B cell (primary cell): ENCODE results near the gene ZDHHC11. TPM values are rescaled to one million over a fixed set of nuclear protein-coding genes. Genes with fewer than 3 reads are reported as not detected.

Experiments used
- ATAC-seq: fragments of 200-7000 bp; cut with Tn5 transposase; one replicate; pipeline ENCODE4 v1.10.0; 2021; ENCODE audit warnings: low read depth, mild to moderate bottlenecking, moderate number of reproducible peaks, moderate library complexity
- CTCF ChIA-PET: fragments of 350-600 bp; sonication (Branson Sonifier 250); formaldehyde crosslinking; loops from one replicate; lab custom pipeline; 2021; ENCODE audit warnings: antibody characterized with exemption, inconsistent platforms; lab: Charles Lee
- POLR2A ChIA-PET: fragments of 350-600 bp; sonication (Branson Sonifier 250); formaldehyde crosslinking; loops from one replicate; lab custom pipeline; 2021; ENCODE audit warnings: antibody characterized with exemption; lab: Charles Lee
- DNase-seq: peaks from one replicate; pipeline ENCODE4 v3.0.0; 2013
- H2AFZ ChIP-seq: 2 replicates; pipeline ENCODE4 v1.6.1; 2012; ENCODE audit warnings: mild to moderate bottlenecking, low read depth, low read length; ENCODE audit not compliant: insufficient read depth, poor library complexity, severe bottlenecking
- H3K27ac ChIP-seq, 2 donors: 1 replicate in 1 of 2; 2 replicates in 1 of 2; pipeline ENCODE4 v1.5.1; 2012 to 2013; ENCODE audit warnings: low read length in 2 of 2, mild to moderate bottlenecking in 2 of 2, moderate library complexity in 1 of 2
- H3K27me3 ChIP-seq, 4 experiments: fragments of 200-600 bp in 1 of 4; sonication (generic) in 1 of 4; replicated peaks in 1 of 4; 1 replicate in 2 of 4; 2 replicates in 2 of 4; pipeline versions ENCODE4 v1.6.1 to v1.7.0; 2013 to 2016; ENCODE audit warnings: low read length in 3 of 4, mild to moderate bottlenecking in 2 of 4, mixed read lengths in 1 of 4, moderate library complexity in 1 of 4; ENCODE audit not compliant: insufficient read depth in 4 of 4, control insufficient read depth in 3 of 4; ENCODE audit errors: control extremely low read depth in 1 of 4
- H3K36me3 ChIP-seq, 2 experiments: replicated peaks in 1 of 2; 1 replicate in 1 of 2; 2 replicates in 1 of 2; pipeline versions ENCODE4 v1.6.1 to v1.7.1; 2013; ENCODE audit warnings: low read length in 1 of 2; ENCODE audit not compliant: insufficient read depth in 2 of 2, control insufficient read depth in 1 of 2; ENCODE audit errors: control extremely low read depth in 1 of 2, extremely low read depth in 1 of 2
- H3K4me1 ChIP-seq, 2 donors: fragments of 200-600 bp in 1 of 2; sonication (generic) in 1 of 2; 1 replicate in 1 of 2; 2 replicates in 1 of 2; pipeline versions ENCODE4 v1.5.1 to v1.6.1; 2013 to 2017; ENCODE audit warnings: low read length in 2 of 2; ENCODE audit not compliant: control insufficient read depth in 2 of 2, insufficient read depth in 2 of 2
- H3K4me2 ChIP-seq: replicated peaks from 2 replicates; pipeline ENCODE3; 2012; ENCODE audit warnings: mild to moderate bottlenecking, low read depth, low read length; ENCODE audit not compliant: poor library complexity, severe bottlenecking
- H3K4me3 ChIP-seq, 5 experiments: fragments of 200-600 bp in 1 of 5; sonication (generic) in 1 of 5; 1 replicate in 3 of 5; 2 replicates in 2 of 5; pipeline versions ENCODE4 v1.5.1 to v1.7.0; 2011 to 2016; ENCODE audit warnings: low read length in 4 of 5, mild to moderate bottlenecking in 4 of 5, low read depth in 2 of 5, control low read depth in 1 of 5, moderate library complexity in 1 of 5; ENCODE audit not compliant: insufficient read depth in 1 of 5; ENCODE audit errors: control extremely low read depth in 1 of 5, extremely low read depth in 1 of 5
- H3K79me2 ChIP-seq: fragments of 200-600 bp; sonication (generic); one replicate; pipeline ENCODE4 v1.6.0; 2016; ENCODE audit warnings: low read length; ENCODE audit not compliant: control insufficient read depth, insufficient read depth
- H3K9ac ChIP-seq: fragments of 200-600 bp; sonication (generic); 2 replicates; pipeline ENCODE4 v1.6.1; 2017; ENCODE audit warnings: mild to moderate bottlenecking, low read length, moderate library complexity
- H3K9me3 ChIP-seq, 3 donors: one replicate each; pipeline versions ENCODE4 v1.6.1 to v1.7.1; 2013; ENCODE audit warnings: low read length in 2 of 3; ENCODE audit not compliant: control insufficient read depth in 2 of 3, insufficient read depth in 1 of 3; ENCODE audit errors: control extremely low read depth in 1 of 3
- H4K20me1 ChIP-seq: 2 replicates; pipeline ENCODE4 v1.6.0; 2012; ENCODE audit warnings: mild to moderate bottlenecking, low read length; ENCODE audit not compliant: insufficient read depth, control insufficient read depth, poor library complexity, severe bottlenecking
- H3K27ac Mint-ChIP-seq: one replicate; pipeline ENCODE4 v1.8.0; 2021; ENCODE audit warnings: mixed read lengths
- H3K27me3 Mint-ChIP-seq: one replicate; pipeline ENCODE4 v1.8.0; 2021; ENCODE audit warnings: mixed read lengths
- H3K4me1 Mint-ChIP-seq: one replicate; pipeline ENCODE4 v1.8.0; 2021; ENCODE audit warnings: mixed read lengths
- H3K4me3 Mint-ChIP-seq: one replicate; pipeline ENCODE4 v1.8.0; 2021; ENCODE audit warnings: mixed read lengths
- H3K9me3 Mint-ChIP-seq: one replicate; pipeline ENCODE4 v1.8.0; 2022; ENCODE audit warnings: mixed read lengths; ENCODE audit not compliant: insufficient read depth
- CTCF ChIP-seq: fragments of 200-600 bp; IDR thresholded peaks from one replicate; pipeline ENCODE4 v1.8.0; 2022; ENCODE audit warnings: antibody characterized with exemption, mild to moderate bottlenecking
- EZH2 ChIP-seq: IDR thresholded peaks from 2 replicates; pipeline ENCODE4 v1.6.1; 2012; ENCODE audit warnings: borderline replicate concordance, low read depth, mild to moderate bottlenecking, moderate library complexity, low read length; ENCODE audit not compliant: insufficient read depth, poor library complexity, severe bottlenecking
- WGBS: methylation state at CpG from one replicate; pipeline ENCODE4 v1.1.5; 2013; ENCODE audit warnings: missing lambda C conversion rate; ENCODE audit not compliant: insufficient coverage; 5-methylcytosine and 5-hydroxymethylcytosine counted together
- intact Hi-C: fragments of 100-400 bp; cut with micrococcal nuclease; formaldehyde crosslinking; loops from one replicate; pipeline ENCODE4 v1.10.0; 2022
- polyA plus RNA-seq: library from polyadenylated mRNA; depleted of rRNA; stranded (reverse); fragments of >200 nt; gene quantifications from 2 replicates; pipeline ENCODE4 v1.2.3, GENCODE V29; 2012
- total RNA-seq, 2 donors: library from RNA; stranded (reverse); fragments of 120-200 nt in 1 of 2; gene quantifications; 1 replicate in 1 of 2; 2 replicates in 1 of 2; pipeline versions ENCODE4 v1.2.3 to v1.2.4, GENCODE V29; 2013 to 2022

Gene ZDHHC11
- total and polyA plus RNA-seq, 2 donors (not counting 1 experiment from before 2014, with no cell fraction given), result 0.69 to 3.0 TPM

- ATAC-seq (no peak), DNase-seq (no peak)
- CTCF ChIA-PET, result no interaction called here
- H3K27me3 Mint-ChIP-seq, result peaks cover 6% of the 10 kb centered on the region
- Histone ChIP-seq H2AFZ (no peak overlapping the region), H3K4me1 (no peaks in the 10 kb centered on the region), H3K9me3 (no peaks in the 10 kb centered on the region), H3K27ac (no peak overlapping the region), H3K4me3 (no peak overlapping the region), H3K36me3 (no peaks in the 10 kb centered on the region), H3K9ac (no peak overlapping the region), H3K4me2 (no peak overlapping the region), H3K79me2 (no peaks in the 10 kb centered on the region), H3K27me3 (peaks cover 0 to 3% (median 0%) of the 10 kb centered on the region in 4 experiments), H4K20me1 (no peaks in the 10 kb centered on the region)
- intact Hi-C loops, result no loop called here
- POLR2A ChIA-PET, result no interaction called here
- no peaks in the 10 kb centered on the region for H3K9me3 Mint-ChIP-seq
- 95% methylated on average over 20 of the region's 20 CpGs for WGBS
- no peak overlapping the region for H3K27ac Mint-ChIP-seq
- no peak for TF ChIP-seq CTCF
- TF ChIP-seq EZH2, result no peak
- H3K4me3 Mint-ChIP-seq, result no peak overlapping the region
- H3K4me1 Mint-ChIP-seq, result peaks cover 6% of the 10 kb centered on the region
Measured at GRCh38 chr5:849651-850301, 1.0 kb downstream of the ZDHHC11 start.

GRCh38 chr5:848671-849111 lies 2.1 kb downstream of the ZDHHC11 start:
- Mint-ChIP-seq H3K4me3 (no peak overlapping the region), H3K27ac (no peak overlapping the region)

More at GRCh38 chr5:848671-849111, 2.1 kb downstream of the ZDHHC11 start:
- ChIA-PET POLR2A (no interaction called here), CTCF (no interaction called here)
- Mint-ChIP-seq H3K4me1 (peaks cover 6% of the 10 kb centered on the region), H3K9me3 (no peaks in the 10 kb centered on the region), H3K27me3 (peaks cover 6% of the 10 kb centered on the region)
- no peak overlapping the region for H3K4me3 ChIP-seq
- H3K9ac ChIP-seq, result no peak overlapping the region
- H3K4me2 ChIP-seq, result no peak overlapping the region
- H3K27ac ChIP-seq, result no peak overlapping the region
- TF ChIP-seq CTCF (no peak), EZH2 (no peak)
- H3K27me3 ChIP-seq, result peaks cover 0 to 3% (median 0%) of the 10 kb centered on the region in 4 experiments
- 96% methylated on average over 14 of the region's 14 CpGs for WGBS
- no peaks in the 10 kb centered on the region for H3K4me1 ChIP-seq
- ATAC-seq, result no peak
- no peaks in the 10 kb centered on the region for H3K79me2 ChIP-seq
- intact Hi-C loops, result no loop called here
- no peak overlapping the region for H2AFZ ChIP-seq
- DNase-seq, result no peak
- no peaks in the 10 kb centered on the region for H4K20me1 ChIP-seq
- no peaks in the 10 kb centered on the region for H3K9me3 ChIP-seq
- H3K36me3 ChIP-seq, result no peaks in the 10 kb centered on the region
